Vagina (tissue), 2 donors: ENCODE measurements around the gene BAHCC1.

Experiments
- CTCF ChIP-seq, 3 experiments: fragments of 450-650 bp in 2 of 3; fragments of 200-600 bp in 1 of 3; sonication (generic) in 1 of 3; IDR thresholded peaks; one replicate each; pipeline ENCODE4 v1.5.1; 2017 to 2019; ENCODE audit warnings: antibody characterized with exemption in 3 of 3, mild to moderate bottlenecking in 2 of 3, moderate library complexity in 2 of 3
- POLR2A ChIP-seq, 2 donors: fragments of 450-650 bp; IDR thresholded peaks; one replicate each; pipeline ENCODE4 v1.6.1; 2017; ENCODE audit warnings: antibody characterized with exemption in 2 of 2, mild to moderate bottlenecking in 2 of 2, moderate library complexity in 2 of 2
- POLR2AphosphoS5 ChIP-seq, 2 donors: sonication (generic); formaldehyde crosslinking; IDR thresholded peaks; one replicate each; pipeline ENCODE4 v1.9.0; 2017; ENCODE audit warnings: antibody characterized with exemption in 2 of 2, mild to moderate bottlenecking in 2 of 2, low read depth in 1 of 2; ENCODE audit not compliant: insufficient read depth in 1 of 2

- TF ChIP-seq CTCF (IDR thresholded peaks at IDR 0.05) (no peak), POLR2AphosphoS5 (IDR thresholded peaks at IDR 0.05; ENCODE audit: insufficient read depth in 1 of 2, low read depth in 1 of 2) (no peak), POLR2A (IDR thresholded peaks at IDR 0.05) (no peak)
These were observed 11.1 kb downstream of the BAHCC1 start for GRCh38 chr17:81406117-81406953.
